PC-3 (cell line): ENCODE measurements around the gene THAP2.

Experiments used
- CTCF ChIP-seq: fragments of 300-600 bp; sonication (generic); conservative IDR thresholded peaks from 2 replicates; pipeline ENCODE4 v1.5.1; 2017; ENCODE audit warnings: antibody characterized with exemption, low read depth, mild to moderate bottlenecking, low read length
- EZH2 ChIP-seq: fragments of 300-600 bp; sonication (generic); IDR thresholded peaks from one replicate; pipeline ENCODE4 v1.6.1; 2017; ENCODE audit warnings: antibody characterized with exemption, mild to moderate bottlenecking, low read length; ENCODE audit not compliant: unreplicated experiment
- EZH2phosphoT487 ChIP-seq: fragments of 300-600 bp; sonication (generic); IDR thresholded peaks from 2 replicates; pipeline ENCODE4 v1.6.1; 2018; ENCODE audit warnings: mild to moderate bottlenecking, antibody characterized with exemption, low read length, borderline replicate concordance

GRCh38 chr12:71671816-71672215, 7.7 kb downstream of the THAP2 start:
- TF ChIP-seq CTCF (no peak), EZH2 (no peak), EZH2phosphoT487 (no peak)
